ENCODE results near the gene ANKZF1.
A peak's percentile ranks its signal among the peaks of the same experiment; 100 is the strongest.

The ANKZF1 gene

GRCh38 chr2:219205981-219206327 is 23.7 kb upstream of the ANKZF1 start:
- peak overlapping the region; percentile 89 for H3K27ac ChIP-seq
- TF ChIP-seq CTCF (conservative IDR thresholded peaks at IDR 0.05), result no peak

DNA sequence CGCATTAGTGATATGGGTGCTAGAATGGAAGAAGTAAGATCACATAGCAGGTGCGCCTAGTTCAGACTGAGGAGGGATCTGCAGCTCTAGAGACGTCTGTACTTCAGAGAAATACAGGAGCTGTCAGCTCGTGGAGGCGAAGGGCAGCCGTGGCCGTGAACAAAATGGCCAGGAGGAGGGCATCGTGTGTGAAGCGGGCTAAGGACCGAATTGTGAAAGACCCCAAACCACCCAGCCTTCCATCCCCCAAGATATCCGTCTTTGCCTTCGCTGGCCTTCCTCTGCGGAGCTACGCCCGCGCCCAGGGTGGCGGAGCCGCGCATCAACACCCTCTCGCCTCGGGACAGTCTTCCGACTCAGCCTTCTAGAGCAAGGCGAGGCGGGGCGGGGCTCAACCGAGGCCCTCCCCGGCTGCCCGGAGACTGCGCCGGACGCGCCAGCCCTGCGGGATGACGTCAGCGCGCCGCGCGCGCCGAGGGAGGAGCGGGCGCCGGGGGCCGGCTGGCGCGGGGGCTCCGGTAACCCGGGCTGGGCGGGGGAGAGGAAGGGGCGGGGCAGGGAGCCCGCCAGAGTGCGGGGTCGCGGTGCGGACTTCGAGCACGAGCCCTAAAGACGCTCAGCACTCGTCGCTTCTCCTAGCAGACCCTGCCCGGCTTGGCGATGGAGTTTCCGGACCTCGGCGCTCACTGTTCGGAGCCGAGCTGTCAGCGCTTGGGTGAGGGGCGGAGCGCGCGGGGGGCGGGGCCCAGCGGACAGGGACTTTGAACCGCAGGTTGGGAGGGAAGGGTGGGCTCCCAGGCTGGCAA is 23.1 kb upstream of the ANKZF1 start, which contains the start of gene ZFAND2B:
TSS of gene ZFAND2B (plus strand) at position 455 of the 806 bp plus-strand sequence. CDS start at position 661, 206 bp downstream.
- no peak; the same call in 1 of the 2 replicates for TF ChIP-seq CTCF (conservative IDR thresholded peaks at IDR 0.05)
- H3K27ac ChIP-seq, result peak within 1 kb of the TSS; percentile 89

GRCh38 chr2:219207134-219207883 is 22.3 kb upstream of the ANKZF1 start:
- no peak for TF ChIP-seq CTCF (conservative IDR thresholded peaks at IDR 0.05)
- peak overlapping the region; percentile 89 for H3K27ac ChIP-seq

DNA sequence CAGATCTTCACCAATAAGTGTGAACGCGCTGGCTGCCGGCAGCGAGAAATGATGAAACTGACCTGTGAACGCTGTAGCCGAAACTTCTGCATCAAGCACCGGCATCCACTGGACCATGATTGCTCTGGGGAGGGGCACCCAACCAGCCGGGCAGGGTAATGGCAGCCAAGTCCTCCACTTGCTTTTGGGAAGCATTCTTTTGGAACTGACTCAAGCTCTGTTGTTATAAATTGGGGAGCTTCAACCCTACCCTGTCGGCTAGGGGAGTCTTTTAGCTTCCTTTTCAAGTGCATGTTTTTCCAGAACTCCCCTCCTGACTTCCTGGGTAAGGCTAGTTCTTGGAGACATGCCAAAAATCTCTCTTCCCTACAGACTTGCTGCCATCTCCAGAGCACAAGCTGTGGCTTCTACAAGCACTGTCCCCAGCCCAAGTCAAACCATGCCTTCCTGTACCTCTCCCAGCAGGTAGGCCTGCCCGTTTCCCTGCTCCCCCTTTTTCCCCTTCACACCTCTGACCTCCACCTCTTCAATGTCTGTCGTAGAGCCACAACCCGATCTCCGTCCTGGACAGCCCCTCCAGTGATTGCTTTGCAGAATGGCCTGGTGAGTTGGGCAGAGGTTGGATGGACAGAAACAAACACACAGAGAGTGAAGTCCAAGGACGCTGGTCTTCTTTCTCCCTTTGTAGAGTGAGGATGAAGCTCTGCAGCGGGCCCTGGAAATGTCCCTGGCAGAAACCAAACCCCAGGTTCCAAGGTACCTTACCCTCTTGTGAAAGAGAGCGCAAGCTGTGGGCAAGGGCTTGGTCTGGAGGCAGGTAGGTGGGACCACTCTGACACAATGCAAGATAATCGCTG is 21.5 kb upstream of the ANKZF1 start:
- no peak for TF ChIP-seq CTCF (conservative IDR thresholded peaks at IDR 0.05)
- peak overlapping the region; percentile 89 for H3K27ac ChIP-seq

DNA sequence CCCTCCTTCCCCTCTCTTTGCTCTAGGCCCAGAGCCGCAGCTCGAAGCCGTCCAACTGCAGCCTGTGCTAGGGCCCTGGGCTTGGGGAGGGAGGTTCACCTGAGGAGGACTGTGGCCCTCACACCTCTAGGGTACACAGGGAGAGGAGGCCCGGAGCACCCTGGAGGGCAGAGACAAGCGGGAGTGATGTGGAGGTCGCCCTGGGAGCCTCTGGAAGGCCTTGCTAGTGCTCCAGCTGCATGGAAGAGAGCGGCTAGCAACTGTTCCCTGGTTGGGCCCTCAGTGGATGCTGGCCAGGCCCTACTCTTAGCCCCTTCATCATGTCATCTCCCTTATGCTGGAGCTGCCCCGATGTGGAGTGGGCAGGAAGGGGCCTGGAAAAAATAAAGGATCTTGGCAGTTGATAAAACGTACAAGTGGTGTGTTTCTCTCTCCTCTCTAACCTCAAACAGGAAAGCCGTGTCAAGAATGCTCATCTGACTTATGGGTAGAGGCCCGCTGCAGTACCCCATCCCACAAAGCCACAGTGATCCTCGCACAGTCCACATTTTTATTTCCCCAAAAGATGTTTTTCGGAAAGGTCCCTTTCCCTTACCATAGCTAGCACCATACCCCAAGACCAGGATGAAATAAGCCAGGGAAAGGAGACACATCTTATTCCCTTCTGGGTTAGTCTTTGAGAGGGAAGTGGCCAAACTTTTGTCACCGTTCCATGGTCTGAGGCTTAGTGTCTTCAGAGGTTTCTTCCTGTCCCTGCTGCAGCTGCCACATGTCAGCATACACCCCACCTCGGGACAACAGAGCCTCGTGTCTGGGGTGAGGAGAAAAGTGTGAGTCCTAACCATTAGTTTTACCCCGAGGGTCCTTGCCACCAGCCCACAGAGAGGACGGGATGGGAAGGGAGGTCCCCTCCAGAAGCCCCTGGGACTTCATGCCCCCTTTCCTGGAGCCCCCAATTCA is 20.1 kb upstream of the ANKZF1 start:
- peak overlapping the region; percentile 89 for H3K27ac ChIP-seq
- TF ChIP-seq CTCF (conservative IDR thresholded peaks at IDR 0.05), result no peak

DNA sequence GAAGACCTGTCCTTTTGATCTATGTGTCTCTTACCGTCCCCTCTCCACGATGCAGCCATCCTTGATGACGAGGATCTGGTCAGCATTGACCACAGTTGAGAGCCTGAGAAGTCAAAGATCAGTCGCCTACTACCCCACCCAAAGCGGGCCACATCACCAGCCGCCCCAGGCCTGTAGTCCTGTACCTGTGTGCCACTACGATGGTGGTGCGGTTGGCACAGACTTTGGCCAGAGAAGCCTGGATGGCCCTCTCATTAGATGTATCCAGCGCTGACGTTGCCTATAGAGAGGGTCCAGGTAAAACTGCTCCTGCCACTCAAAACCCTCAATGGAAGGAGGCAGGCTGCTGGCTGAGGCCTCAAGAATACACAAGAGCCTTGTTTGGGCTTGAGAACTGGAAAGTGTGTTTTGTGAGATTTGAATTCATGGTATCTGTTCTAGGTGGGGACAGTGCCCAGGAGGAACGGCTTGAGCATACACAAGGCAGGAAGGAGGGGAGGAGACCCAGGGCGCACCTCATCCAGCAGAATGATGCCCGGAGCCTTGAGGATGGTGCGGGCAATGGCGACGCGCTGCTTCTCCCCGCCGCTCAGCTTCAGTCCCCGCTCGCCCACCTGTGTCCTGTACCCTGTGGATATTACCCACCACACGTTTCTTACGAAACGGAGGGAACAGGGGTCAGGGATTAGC is 19.3 kb upstream of the ANKZF1 start:
- H3K27ac ChIP-seq, result peak overlapping the region; percentile 9; the same call in 1 of the 2 replicates
- no peak for TF ChIP-seq CTCF (conservative IDR thresholded peaks at IDR 0.05)
